ENCODE data around the gene MAP3K5.

DNA sequence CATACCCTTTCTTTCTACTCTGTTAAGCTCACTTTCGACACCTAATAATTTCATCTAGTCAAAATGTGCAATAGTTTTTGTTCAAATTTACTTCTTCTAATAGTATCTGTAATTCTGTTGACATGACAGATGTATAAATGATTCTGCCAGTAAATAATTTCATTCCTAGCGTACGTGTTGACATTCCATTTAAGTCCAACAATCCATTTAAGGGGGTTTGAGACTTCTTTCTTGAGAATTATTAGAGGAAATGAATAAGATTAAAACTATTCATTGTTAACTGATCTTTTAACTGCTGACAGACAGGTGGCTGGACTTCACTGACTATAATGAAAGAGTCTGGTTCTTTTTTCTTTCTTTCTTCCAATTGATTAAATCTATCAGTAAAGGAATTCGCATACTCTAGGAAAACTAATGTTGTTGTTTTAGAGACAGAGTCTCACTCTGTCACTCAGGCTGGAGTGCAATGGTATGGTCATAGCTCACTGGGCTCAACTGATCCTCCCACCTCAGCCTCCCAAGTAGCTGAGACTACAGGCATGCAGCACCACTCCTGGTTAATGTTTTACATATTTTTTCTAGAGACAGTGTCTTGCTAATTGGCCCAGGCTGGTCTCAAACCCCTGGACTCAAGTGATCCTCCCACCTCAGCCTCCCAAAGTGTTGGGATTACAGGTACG lies 55.9 kb downstream of the MAP3K5 start:
- TF ChIP-seq CTCF (IDR thresholded peaks at IDR 0.05) (no peak), POLR2A (IDR thresholded peaks at IDR 0.05) (no peak), POLR2AphosphoS5 (IDR thresholded peaks at IDR 0.05; ENCODE audit: insufficient read depth in 1 of 2, low read depth in 1 of 2) (no peak)

Data from vagina (tissue), 2 donors.